Chondrocyte (in vitro differentiated cells): ENCODE results near the gene PRAC2. TPM values are rescaled to one million over a fixed set of nuclear protein-coding genes. Genes with fewer than 3 reads are reported as not detected.

Source experiments
- DNase-seq: peaks from one replicate; pipeline ENCODE4 v3.0.0; 2021; ENCODE audit warnings: mixed read lengths, low spot score
- H3K27ac Mint-ChIP-seq: one replicate; pipeline ENCODE4 v1.8.0; 2021; ENCODE audit warnings: mild to moderate bottlenecking, moderate library complexity, mixed read lengths; ENCODE audit not compliant: unreplicated experiment
- H3K27me3 Mint-ChIP-seq: 2 replicates; pipeline ENCODE4 v1.8.0; 2021; ENCODE audit warnings: low read depth, mixed read lengths
- H3K36me3 Mint-ChIP-seq: 2 replicates; pipeline ENCODE4 v1.8.0; 2021; ENCODE audit warnings: low read depth, mixed read lengths
- H3K4me1 Mint-ChIP-seq: 2 replicates; pipeline ENCODE4 v1.8.0; 2021; ENCODE audit warnings: low read depth, mild to moderate bottlenecking, mixed read lengths
- H3K4me3 Mint-ChIP-seq: one replicate; pipeline ENCODE4 v1.8.0; 2021; ENCODE audit warnings: mild to moderate bottlenecking, moderate library complexity, mixed read lengths; ENCODE audit not compliant: unreplicated experiment
- H3K9me3 Mint-ChIP-seq: 2 replicates; pipeline ENCODE4 v1.8.0; 2021; ENCODE audit warnings: low read depth, mixed read lengths
- CTCF ChIP-seq: fragments of 200-600 bp; sonication (generic); IDR thresholded peaks from 2 replicates; pipeline ENCODE4 v1.5.0; 2021; ENCODE audit warnings: antibody characterized with exemption, mild to moderate bottlenecking, moderate library complexity
- total RNA-seq: library from RNA; stranded (reverse); gene quantifications from 3 replicates; pipeline ENCODE4 v1.2.1, GENCODE V29; 2021

PRAC2 gene
- total RNA-seq, 1 donor from 2014 or later = not detected

- Mint-ChIP-seq H3K36me3 (peaks cover 2% of the 10 kb centered on the region), H3K27ac (no peak overlapping the region), H3K9me3 (no peaks in the 10 kb centered on the region), H3K27me3 (peaks cover 90% of the 10 kb centered on the region), H3K4me3 (no peak overlapping the region), H3K4me1 (peaks cover 6% of the 10 kb centered on the region)
- no peak for DNase-seq
- no peak for TF ChIP-seq CTCF
Observed at GRCh38 chr17:48737330-48738043, 14.5 kb downstream of the PRAC2 start.

GRCh38 chr17:48738424-48738802 is 15.4 kb downstream of the PRAC2 start:
- Mint-ChIP-seq H3K4me1 (peaks cover 5% of the 10 kb centered on the region), H3K36me3 (peaks cover 2% of the 10 kb centered on the region), H3K4me3 (no peak overlapping the region), H3K27me3 (peaks cover 92% of the 10 kb centered on the region), H3K27ac (no peak overlapping the region), H3K9me3 (no peaks in the 10 kb centered on the region)
- no peak for DNase-seq
- no peak for TF ChIP-seq CTCF

- no peaks in the 10 kb centered on the region for H3K4me1 Mint-ChIP-seq
- H3K27ac Mint-ChIP-seq = no peak overlapping the region
- H3K4me3 Mint-ChIP-seq = no peak overlapping the region
Observed at GRCh38 chr17:48738803-48739526, 16.0 kb downstream of the PRAC2 start.

GRCh38 chr17:48740537-48740936 is 17.6 kb downstream of the PRAC2 start:
- Mint-ChIP-seq H3K27ac (no peak overlapping the region), H3K36me3 (no peaks in the 10 kb centered on the region), H3K27me3 (peaks cover 89% of the 10 kb centered on the region), H3K9me3 (no peaks in the 10 kb centered on the region), H3K4me1 (no peaks in the 10 kb centered on the region), H3K4me3 (no peak overlapping the region)
- no peak for DNase-seq
- TF ChIP-seq CTCF = no peak

More at GRCh38 chr17:48738803-48739526, 16.0 kb downstream of the PRAC2 start:
- Mint-ChIP-seq H3K36me3 (no peaks in the 10 kb centered on the region), H3K9me3 (no peaks in the 10 kb centered on the region), H3K27me3 (peaks cover 92% of the 10 kb centered on the region)
- no peak for TF ChIP-seq CTCF
- DNase-seq = no peak

GRCh38 chr17:48745381-48746275 is 22.6 kb downstream of the PRAC2 start:
- peaks cover 82% of the 10 kb centered on the region for H3K27me3 Mint-ChIP-seq
- no peak overlapping the region for H3K4me3 Mint-ChIP-seq
- no peak for TF ChIP-seq CTCF
- H3K27ac Mint-ChIP-seq = no peak overlapping the region
- H3K9me3 Mint-ChIP-seq = no peaks in the 10 kb centered on the region
- H3K4me1 Mint-ChIP-seq = no peaks in the 10 kb centered on the region
- no peak for DNase-seq
- H3K36me3 Mint-ChIP-seq = no peaks in the 10 kb centered on the region
